Left kidney (tissue), 2 donors: ENCODE measurements around the gene FAM3B. TPM values are rescaled to one million over a fixed set of nuclear protein-coding genes. Genes with fewer than 3 reads are reported as not detected.
A peak's percentile ranks its signal among the peaks of the same experiment; 100 is the strongest.

Experiments used
- DNase-seq: peaks from one replicate; pipeline ENCODE4 v3.0.0-alpha.2; 2013
- polyA plus RNA-seq: library from polyadenylated mRNA; unstranded; fragments of 120-200 nt; gene quantifications from one replicate; pipeline ENCODE4 v1.2.1, GENCODE V29; 2013; ENCODE audit not compliant: insufficient read length

Gene FAM3B
- polyA plus RNA-seq, 1 donor, result 18.3 TPM

DNA sequence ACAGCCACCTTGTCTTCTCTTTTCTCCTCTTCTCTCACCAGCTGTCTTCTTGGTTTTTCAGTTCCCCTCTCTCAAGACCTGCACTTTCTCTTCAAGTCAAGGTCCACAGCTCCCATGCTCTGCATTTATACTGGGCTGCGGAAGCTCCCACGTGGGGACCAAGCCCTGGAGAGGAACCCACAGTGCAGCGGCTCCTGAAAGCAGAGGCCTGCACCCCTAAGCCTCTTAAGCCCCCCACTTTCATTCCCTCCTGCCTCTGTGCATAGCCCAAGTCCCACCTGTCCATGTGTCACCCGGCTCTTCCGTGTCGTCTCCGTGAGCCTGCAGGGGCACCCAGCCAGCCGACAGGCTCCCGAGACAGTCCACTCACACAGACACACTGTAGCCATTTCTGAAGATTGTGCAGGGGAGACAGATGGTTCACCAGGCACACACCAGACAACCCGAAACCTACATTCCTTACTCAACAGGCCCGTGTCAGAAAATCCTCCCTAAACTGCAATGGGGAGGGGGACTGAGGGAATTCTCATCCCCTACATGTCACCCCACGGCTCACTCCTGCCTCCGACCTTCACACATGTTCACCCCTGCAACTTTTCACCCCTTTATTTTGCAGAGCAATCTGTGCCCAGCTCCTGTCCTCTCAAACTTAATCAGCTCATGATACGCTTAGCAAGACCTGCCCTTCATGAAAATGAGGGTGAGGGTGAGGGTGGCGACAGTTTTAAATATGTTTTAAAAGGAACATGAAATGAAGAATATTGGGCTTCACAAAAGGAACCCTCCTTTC, 51.5 kb downstream of the FAM3B start:
- no peak for DNase-seq

DNA sequence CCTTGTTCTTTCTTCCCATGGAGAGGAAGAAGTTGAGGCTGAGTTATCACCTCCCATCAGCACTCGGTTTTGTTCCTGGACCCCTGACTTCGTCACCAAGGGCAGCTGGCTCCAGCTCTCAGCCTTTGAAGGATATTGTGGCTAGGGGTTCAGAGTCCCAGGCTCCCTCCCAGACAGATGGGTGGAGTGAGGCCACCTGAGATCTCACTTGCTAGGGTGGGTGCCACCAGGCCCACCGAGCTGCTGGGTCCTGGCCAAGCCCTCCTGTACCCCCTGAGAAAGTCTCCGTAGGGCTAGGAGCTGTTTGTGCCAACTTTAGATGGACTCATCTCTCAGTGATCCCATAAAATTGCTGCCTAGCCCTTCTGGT, 52.1 kb downstream of the FAM3B start:
- DNase-seq, result no peak

GRCh38 chr21:41369105-41369919, 52.7 kb downstream of the FAM3B start:
- DNase-seq, result peak; percentile 51

GRCh38 chr21:41369920-41370839, 53.6 kb downstream of the FAM3B start:
- DNase-seq, result no peak

DNA sequence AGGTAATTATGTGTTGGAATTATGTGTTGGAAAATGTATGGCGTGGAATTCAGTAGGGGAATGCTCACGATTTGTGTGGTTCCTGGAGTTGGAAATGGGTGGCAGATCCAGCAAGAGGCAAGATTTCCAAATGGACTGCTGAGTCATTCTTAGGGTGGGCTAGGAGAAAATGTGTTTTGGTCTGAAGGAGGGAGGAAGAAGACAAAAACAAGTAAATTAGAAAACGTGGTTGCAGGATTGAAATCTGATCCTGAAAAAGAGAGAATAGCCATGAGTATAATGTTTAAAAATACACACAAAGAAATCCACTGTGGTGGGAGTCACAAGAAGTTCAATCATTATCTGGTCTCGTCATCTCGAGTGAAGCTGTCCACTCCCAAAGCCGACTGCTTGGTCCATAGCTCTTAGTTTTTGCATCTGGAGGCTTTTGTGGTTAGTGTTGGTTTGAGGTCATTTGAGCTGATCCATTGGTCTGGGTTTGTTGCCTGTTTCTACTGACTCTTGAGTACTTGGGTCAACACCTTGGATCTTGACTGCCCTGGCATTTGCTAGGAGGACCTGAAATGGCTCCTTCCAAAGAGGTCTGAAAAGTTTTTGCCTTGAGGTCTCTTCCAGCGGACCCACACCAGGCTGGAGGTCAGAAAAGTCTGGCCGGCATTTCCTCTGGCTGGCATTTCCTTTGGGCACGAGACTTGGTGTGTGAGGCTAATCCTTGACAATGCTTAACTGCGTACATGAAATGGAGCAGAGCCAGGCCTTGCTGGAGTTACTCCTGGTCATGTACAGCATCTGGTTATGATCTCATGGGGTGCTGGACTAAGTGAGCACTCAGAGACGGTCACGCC, 54.5 kb downstream of the FAM3B start:
- DNase-seq, result no peak

DNA sequence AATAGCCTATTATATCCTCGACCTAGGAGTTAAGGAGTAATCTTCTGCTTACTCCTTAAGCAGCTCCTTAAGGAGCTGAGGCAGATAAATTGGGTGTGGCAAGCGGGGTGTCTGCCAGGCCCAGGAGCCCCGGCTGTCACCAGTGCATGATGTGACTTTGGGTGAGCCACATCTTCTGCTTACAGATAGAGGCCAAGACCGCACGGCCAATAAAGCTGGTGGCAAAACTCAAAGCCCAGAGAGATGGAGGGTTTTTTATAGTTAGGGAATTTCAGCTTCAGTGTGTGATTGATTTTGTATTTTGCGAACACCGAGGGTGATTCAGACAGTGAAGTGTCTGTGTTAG, 55.1 kb downstream of the FAM3B start:
- DNase-seq, result no peak

GRCh38 chr21:41373253-41373652, 56.7 kb downstream of the FAM3B start:
- no peak for DNase-seq

- DNase-seq, result no peak
These were observed 57.2 kb downstream of the FAM3B start for GRCh38 chr21:41373763-41374162.

DNA sequence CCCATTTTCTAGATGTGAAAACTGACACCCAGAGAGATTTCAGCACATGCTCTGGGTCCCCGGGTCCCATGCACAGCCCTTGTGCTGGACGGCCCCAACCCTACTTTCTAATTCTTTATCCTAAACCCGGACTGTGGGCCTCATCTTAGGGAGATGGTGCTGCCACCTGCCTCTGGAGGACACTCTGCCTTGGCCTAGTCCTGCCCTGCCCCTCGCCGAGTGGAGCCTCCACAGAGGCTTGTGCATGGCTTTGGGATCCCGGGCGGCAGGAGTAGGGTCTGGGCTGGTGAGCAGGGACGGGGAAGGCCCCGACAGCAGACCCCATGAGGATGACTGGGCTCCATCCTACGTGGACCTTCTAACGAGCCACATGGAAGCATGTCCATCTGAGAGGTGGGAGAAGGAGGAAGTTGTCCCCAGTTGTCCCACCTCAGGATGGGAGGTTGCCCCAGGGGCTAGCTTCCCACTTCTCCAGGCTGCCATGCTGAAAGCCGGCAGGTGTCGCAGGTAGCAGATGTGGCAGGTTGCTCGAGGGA, 57.6 kb downstream of the FAM3B start:
- DNase-seq, result no peak

- no peak for DNase-seq
These were observed 58.4 kb downstream of the FAM3B start for GRCh38 chr21:41374867-41375533.

DNA sequence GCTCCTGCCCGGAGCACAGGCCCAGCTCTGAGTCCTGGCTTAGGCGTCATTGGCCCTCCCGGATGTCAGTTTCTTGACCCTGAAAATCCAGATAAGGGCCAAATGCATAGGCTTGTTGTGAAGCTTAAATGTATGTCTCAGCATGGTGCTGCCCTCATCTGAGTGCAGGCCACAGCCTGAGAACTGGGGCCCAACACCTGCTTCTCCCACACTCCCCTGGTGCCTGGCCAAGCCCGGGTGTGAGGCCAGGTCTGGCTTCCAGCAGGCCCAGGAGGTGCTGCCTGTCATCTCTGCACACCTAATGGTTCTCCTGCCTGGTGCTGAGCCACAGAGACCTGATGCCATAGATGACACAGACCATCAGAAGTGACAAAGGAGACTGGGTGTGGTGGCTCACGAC, 59.3 kb downstream of the FAM3B start:
- no peak for DNase-seq

- DNase-seq, result no peak
These were observed 61.1 kb downstream of the FAM3B start for GRCh38 chr21:41377715-41378114.

- no peak for DNase-seq
These were observed 62.2 kb downstream of the FAM3B start for GRCh38 chr21:41378849-41379248.

GRCh38 chr21:41379901-41380300, 63.3 kb downstream of the FAM3B start:
- DNase-seq, result no peak

DNA sequence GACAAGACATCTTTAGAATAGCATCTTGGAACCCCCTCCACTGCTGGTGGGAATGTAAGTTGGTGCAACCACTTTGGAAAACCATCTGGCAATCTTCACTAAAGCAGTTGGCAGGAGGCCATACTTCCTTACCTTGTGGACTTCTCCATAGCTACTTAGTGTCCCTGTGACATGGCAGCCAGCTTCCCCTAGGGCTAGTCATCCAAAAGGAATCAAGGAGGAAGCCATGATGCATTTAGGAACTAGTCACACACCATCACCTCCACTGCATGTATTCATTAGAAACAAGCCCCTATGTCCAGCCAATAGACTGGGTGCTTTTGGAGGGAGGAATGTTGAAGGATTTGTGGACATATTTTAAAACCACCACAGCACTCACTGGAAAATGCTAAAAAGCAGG, 65.1 kb downstream of the FAM3B start:
- no peak for DNase-seq

GRCh38 chr21:41387042-41387819, 70.6 kb downstream of the FAM3B start:
- DNase-seq, result no peak

GRCh38 chr21:41387824-41388223, 71.2 kb downstream of the FAM3B start:
- no peak for DNase-seq

DNA sequence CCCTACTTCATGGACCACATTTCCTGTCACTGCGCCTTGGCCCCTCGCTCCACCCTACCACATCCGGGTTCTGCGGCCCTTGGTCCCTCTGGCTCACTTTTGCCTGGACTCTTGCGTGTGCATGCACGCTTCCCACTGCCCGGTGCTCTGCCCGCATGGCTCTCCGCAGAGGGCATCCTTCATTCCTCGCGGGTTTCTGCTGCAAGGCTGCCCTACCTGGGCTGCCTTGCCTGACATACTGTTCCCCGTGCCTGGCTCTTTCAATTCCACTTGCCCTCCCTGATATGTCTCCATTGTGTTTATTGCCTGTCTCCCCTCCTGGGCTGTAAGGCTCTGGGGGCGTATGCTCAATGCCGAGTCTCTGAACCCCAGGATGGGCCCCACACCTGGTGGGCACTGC, 71.7 kb downstream of the FAM3B start:
- no peak for DNase-seq

DNA sequence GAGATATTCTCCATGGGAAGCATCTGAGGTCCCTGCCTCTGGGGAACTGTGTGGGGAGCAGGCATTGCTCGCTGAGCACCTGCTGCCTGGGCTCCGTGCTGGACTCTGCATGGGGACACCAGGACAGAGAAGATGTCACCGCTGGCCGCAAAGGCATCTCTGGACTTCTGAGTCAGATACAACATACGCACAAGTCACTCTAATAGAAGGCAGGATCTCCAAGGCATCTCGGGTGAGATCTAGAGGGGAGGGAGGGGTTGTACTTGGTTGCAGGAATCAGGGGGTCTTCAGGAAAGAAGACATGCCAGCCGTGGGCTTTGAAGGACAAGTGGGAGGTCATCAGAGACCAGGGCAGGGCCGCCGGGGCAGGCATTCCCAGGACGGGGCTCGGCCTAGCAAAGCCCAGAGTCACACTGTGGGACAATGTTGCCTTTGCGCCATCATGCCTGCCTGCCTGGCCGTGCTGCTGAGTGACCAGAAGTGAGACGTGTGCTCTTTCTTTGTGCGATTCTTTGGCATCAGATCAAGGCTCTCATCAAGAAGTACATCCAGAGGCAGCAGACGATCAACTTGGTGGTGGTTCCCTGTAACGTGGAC, 73.5 kb downstream of the FAM3B start:
- DNase-seq, result no peak
